GM12891 (cell line): Measurements from ENCODE around the gene ATG10.
"Not testable (repeated sequence)": the region's sequence is repeated elsewhere in the genome, so short reads cannot be mapped to it uniquely, and the experiment has no call there.

ENCODE experiments used
- DNase-seq: peaks from one replicate; pipeline ENCODE4 v3.0.0; 2011; ENCODE audit warnings: low spot score; ENCODE audit not compliant: insufficient read length
- FAIRE-seq: peaks from 2 replicates; lab custom pipeline; 2011; peaks lifted over from hg19 to GRCh38; lab: Jason Lieb, UNC
- PAX5 ChIP-seq: IDR thresholded peaks from 2 replicates; pipeline ENCODE4 v1.6.1; 2011; ENCODE audit warnings: low read length, moderate library complexity, mild to moderate bottlenecking; ENCODE audit not compliant: insufficient read depth, severe bottlenecking
- POLR2A ChIP-seq: IDR thresholded peaks from 2 replicates; pipeline ENCODE4 v1.6.1; 2011; ENCODE audit warnings: low read depth, low read length, control low read depth
- POLR2AphosphoS5 ChIP-seq: IDR thresholded peaks from 2 replicates; pipeline ENCODE4 v1.6.1; 2011; ENCODE audit warnings: low read depth, low read length, control low read depth
- POU2F2 ChIP-seq: IDR thresholded peaks from 2 replicates; pipeline ENCODE4 v1.6.1; 2011; ENCODE audit warnings: low read depth, mild to moderate bottlenecking, control low read depth, low read length, moderate library complexity
- SPI1 ChIP-seq: IDR thresholded peaks from 2 replicates; pipeline ENCODE4 v1.6.1; 2011; ENCODE audit warnings: low read depth, low read length, control low read depth
- TAF1 ChIP-seq: IDR thresholded peaks from 2 replicates; pipeline ENCODE4 v1.6.1; 2011; ENCODE audit warnings: low read depth, low read length, control low read depth

The ATG10 gene

GRCh38 chr5:82272571-82273356, 300.9 kb downstream of the ATG10 start:
- TF ChIP-seq POLR2A, result 0 out of 2 replicates have a peak, but pooled peaks have one; percentile 15
- FAIRE-seq, DNase-seq: not testable (repeated sequence)

- not testable (repeated sequence) for FAIRE-seq, DNase-seq
Measured at GRCh38 chr5:82273426-82273825, 301.6 kb downstream of the ATG10 start.

GRCh38 chr5:82274343-82275211, 302.8 kb downstream of the ATG10 start:
- peak; percentile 53; the same call in 1 of the 2 replicates for TF ChIP-seq POLR2A
- no peak for TF ChIP-seq SPI1
- TF ChIP-seq POLR2AphosphoS5, result peak; percentile 71
- TF ChIP-seq POU2F2, result peak; percentile 74
- TF ChIP-seq TAF1, result no peak
- no peak for TF ChIP-seq PAX5
- FAIRE-seq, result no peak
- no peak for DNase-seq

More at GRCh38 chr5:82273426-82273825, 301.6 kb downstream of the ATG10 start:
- peak; percentile 80 for TF ChIP-seq SPI1

GRCh38 chr5:82275216-82275664, 303.4 kb downstream of the ATG10 start:
- TF ChIP-seq PAX5, result no peak
- TF ChIP-seq POLR2A, result peak; percentile 66; the same call in 1 of the 2 replicates
- no peak for TF ChIP-seq SPI1
- peak; percentile 51; the same call in 1 of the 2 replicates for TF ChIP-seq POLR2AphosphoS5
- DNase-seq (no peak), FAIRE-seq (no peak)

- FAIRE-seq (no peak), DNase-seq (no peak)
- TF ChIP-seq TAF1, result no peak
- TF ChIP-seq PAX5, result no peak
- TF ChIP-seq POU2F2, result no peak
- TF ChIP-seq POLR2A, result no peak
- no peak for TF ChIP-seq POLR2AphosphoS5
- no peak for TF ChIP-seq SPI1
Measured at GRCh38 chr5:82276800-82277612, 305.2 kb downstream of the ATG10 start.

- FAIRE-seq (no peak), DNase-seq (no peak)
- no peak for TF ChIP-seq POU2F2
Measured at GRCh38 chr5:82277613-82277986, 305.8 kb downstream of the ATG10 start.

GRCh38 chr5:82277987-82278710, 306.3 kb downstream of the ATG10 start, which contains the start of gene RPS23:
TSS of gene RPS23 (minus strand) at chr5:82278354. CDS start at chr5:82278323, 31 bp downstream.
- DNase-seq, result peak; percentile 60

GRCh38 chr5:82278711-82279370, 307.0 kb downstream of the ATG10 start:
- TF ChIP-seq TAF1 (no peak; the same call in 1 of the 2 replicates), POLR2AphosphoS5 (no peak), POLR2A (no peak; the same call in 1 of the 2 replicates), POU2F2 (no peak), PAX5 (no peak), SPI1 (no peak)
- DNase-seq, result no peak
- FAIRE-seq, result no peak

More at GRCh38 chr5:82277987-82278710, 306.3 kb downstream of the ATG10 start, which contains the start of gene RPS23:
- peak; percentile 98 for TF ChIP-seq POLR2A
- TF ChIP-seq PAX5, result no peak
- TF ChIP-seq SPI1, result no peak
- TF ChIP-seq POLR2AphosphoS5, result peak; percentile 99
- peak; percentile 96 for TF ChIP-seq TAF1
- TF ChIP-seq POU2F2, result peak; percentile 87
- FAIRE-seq, result peak; percentile 84
